ENCODE results near the gene FHIT. TPM values are rescaled to one million over a fixed set of nuclear protein-coding genes. Genes with fewer than 3 reads are reported as not detected.
A peak's percentile ranks its signal among the peaks of the same experiment; 100 is the strongest.

Gene FHIT
- total RNA-seq, 1 experiment from 2014 or later, result 0.10 TPM

DNA sequence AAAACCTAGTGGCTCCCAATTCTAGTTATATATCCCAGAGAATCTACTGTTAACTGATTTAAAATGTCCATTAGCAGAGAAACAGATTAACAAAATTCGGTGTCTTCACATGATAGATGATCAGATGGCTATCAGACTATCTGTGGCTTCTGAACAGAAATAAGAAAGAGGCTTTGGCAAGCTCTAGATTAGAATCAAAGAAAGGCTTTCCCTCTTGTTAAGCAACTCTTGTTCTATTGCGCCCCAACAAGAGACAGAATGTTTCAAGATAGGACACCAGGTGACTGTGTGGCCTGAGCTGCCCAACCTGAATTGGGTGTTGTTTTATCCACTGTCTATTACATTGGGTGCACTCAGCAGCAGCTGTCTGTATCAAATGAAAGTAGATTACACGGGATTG lies 483.7 kb downstream of the FHIT start:
- no peak for DNase-seq (ENCODE audit: low spot score)

DNA sequence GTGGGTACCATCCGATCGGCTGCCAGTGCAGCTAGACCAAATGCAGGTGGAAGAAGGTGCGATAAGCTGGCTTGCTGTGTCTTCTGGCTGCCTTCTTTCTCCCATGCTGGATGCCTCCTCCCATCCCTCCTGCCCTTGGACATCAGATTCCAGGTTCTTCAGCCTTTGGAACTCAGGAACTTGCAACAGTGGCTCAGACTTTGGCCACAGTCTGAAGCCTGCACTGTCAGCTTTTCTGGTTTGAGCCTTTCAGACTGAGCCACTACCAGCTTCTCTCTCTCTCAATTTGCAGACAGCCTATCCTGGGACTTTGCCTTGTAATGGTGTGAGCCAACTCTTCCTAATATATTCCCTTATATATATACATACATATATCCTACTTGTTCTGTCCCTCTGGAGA lies 485.5 kb downstream of the FHIT start:
- DNase-seq (ENCODE audit: low spot score), result no peak

DNA sequence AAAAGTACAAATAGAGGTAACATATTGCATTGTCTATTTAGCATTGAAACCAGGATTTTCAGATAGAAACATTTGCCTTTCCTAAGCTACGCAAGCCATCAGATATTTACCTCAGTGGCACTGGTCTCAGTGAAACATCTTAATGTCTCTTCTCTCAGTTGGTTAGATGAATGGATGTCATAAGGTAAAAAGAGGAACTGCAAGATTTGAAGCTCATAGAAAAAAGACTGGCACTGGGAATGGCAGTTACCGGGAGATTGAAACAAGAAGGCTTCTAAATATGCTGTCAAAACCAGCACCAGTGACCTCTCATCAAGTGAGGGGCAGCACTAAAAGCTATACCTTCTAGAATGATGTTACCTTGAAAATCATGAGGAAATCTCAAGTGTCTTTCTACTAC lies 486.4 kb downstream of the FHIT start:
- DNase-seq (ENCODE audit: low spot score), result no peak

DNA sequence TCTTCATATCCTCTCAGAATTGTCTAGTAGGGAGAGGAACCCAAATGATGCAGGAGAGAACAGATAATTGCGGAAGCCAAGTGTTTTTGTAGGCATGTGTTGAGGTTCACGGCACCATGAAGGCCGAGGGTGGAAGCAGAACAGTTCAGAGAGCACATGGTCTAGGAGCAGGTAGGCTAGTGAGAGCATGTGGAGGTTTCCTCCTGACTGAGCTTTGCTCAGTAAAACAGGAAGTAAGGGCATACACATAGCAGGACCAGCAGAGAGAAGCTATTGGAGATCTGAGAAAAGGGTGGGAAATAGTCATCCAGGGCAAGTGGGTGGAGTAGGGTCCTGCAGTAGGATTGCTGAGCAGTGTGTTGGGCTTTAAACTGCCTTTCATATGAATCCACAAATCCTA lies 491.1 kb downstream of the FHIT start:
- no peak for DNase-seq (ENCODE audit: low spot score)

- DNase-seq (ENCODE audit: low spot score), result no peak
Measured at GRCh38 chr3:60759439-60759838, 491.8 kb downstream of the FHIT start.

DNA sequence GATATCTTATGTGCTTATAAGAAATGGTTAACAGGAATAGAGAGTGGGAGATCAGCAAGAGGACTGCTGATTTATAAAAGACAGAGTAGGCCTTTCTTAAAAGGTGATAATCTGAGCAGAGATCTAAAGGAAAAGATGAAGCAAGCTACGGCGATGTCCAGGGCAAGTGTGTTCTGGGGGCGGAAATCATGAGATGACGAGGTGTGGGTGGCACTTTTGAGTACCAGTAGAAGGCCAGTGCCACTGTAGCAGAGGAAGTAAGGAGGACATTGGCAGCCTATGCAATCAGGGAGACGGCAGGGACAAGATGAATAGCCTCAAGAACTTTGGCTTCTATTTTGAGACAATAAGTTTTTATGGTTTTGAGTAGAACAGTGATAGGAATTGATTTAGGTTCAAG lies 492.4 kb downstream of the FHIT start:
- no peak for DNase-seq (ENCODE audit: low spot score)

GRCh38 chr3:60758171-60758570 lies 493.1 kb downstream of the FHIT start:
- DNase-seq (ENCODE audit: low spot score), result no peak

- no peak for DNase-seq (ENCODE audit: low spot score)
Measured at GRCh38 chr3:60757724-60758123, 493.5 kb downstream of the FHIT start.

DNA sequence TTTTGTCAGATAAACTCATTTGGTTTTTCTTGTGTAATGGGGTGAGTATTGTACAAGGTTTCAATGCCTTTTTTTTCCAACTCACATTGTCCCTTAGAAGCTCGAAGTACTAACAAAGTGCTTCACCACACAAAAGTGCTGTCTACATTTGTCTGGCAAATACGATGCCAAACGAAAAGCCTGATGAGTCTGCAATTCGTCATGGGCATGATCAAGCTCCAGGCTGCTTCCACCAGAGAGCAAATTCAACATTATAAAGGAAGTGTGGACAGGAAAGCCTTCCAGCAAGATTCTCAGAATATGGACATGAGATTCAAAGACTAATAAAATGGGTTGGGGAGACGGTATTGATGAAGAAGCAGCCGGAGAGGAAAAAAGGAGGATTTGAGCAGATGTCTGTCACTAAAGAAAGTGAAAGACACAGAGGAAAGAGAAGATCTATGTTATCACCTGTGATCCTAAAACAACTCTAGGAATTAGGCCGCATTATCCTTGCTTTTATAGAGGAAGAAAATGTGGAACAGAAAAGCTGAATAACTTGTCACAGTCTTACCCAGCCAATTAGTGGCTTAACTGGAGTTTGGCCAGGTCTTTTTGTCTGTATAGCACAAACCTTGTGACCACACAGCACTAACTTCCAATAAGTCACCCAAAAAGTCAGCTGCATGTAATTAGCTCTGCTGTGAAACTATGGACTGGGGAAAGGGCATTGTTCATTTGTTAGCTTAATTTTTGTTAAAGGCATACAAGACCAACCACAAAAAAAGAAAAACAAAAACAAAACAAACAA lies 494.8 kb downstream of the FHIT start:
- DNase-seq (ENCODE audit: low spot score), result no peak

DNA sequence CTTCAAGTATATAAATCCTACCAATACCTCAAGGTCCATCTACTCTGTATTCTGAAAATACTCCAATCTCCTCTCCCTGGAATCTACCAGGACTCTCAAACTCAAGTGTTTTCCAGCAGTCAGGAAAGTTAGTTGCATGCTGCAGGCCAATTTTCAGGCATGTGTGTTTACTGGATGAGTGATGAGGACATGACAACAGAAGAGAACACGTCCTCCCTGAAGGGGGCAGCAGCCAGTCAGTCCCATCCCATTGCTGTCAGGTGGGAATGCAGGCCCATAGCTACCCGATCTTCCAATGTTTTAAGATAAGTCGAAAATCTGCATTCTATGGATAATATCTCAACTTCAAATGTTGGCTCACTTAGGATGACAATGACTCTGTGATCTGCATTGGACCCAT lies 496.2 kb downstream of the FHIT start:
- no peak for DNase-seq (ENCODE audit: low spot score)

- DNase-seq (ENCODE audit: low spot score), result no peak
Measured at GRCh38 chr3:60754617-60755016, 496.6 kb downstream of the FHIT start.

GRCh38 chr3:60752809-60753208 lies 498.4 kb downstream of the FHIT start:
- peak; percentile 10 for DNase-seq (ENCODE audit: low spot score)

DNA sequence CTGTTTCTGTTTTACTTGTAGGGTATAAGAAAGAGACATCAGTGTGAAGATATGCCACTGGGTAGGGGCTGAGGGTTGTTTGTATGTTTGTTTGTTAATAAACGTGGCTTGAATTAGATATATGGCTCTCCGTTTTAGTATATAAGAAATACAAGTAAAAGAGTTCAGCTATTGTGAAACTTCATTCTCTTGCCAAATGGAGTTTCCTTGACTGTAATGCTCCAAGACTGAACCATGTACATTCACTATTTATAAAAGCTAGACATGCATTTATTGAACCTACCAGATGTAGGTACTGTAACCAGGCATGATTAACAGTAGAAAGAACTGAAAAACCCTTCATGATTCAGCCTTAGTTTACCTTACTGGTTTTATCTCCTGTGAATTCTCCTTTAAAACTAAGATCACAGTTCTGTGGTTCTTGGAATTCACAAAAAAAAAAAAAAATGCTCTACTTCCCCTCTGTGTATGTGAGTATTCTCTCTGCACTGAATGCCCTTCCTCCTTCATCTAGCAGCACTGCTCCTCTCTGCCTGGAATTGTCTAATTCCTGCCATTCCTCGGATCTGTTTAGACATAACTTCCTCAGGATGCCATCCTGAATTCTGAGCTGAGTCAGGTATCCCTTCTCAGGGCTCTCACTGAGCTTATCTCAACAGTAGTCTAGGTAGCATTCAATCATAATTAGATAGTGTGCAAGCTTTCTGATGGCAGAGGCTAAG lies 504.4 kb downstream of the FHIT start:
- no peak for DNase-seq (ENCODE audit: low spot score)

DNA sequence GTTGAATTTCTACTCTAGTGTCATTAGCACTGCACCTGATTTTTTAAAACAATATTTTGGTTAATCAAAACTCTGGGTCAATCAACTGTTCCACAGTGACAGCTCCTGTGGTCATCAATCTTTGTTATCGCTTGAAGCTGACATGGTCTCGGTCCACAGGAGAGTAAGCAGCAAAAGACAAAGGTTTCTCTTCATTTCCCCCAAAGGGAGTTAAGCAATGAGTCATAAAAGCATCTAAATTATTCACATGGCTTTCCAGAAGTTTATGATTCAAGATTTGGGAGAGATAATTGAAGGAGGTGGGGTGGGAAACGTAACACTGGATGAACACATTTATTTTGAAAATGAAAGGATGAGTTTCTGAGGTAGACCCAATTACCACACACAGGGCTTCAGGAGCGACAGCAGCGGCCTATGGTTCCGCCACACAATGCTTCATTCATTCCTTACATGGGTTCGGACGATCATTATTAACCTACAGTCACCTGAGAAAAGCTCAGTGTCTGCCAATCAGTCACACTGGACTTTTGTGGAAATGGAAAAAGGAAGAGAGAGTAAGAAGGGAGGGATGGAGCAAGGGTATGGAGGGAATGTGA lies 505.1 kb downstream of the FHIT start:
- peak; percentile 58 for DNase-seq (ENCODE audit: low spot score)

DNA sequence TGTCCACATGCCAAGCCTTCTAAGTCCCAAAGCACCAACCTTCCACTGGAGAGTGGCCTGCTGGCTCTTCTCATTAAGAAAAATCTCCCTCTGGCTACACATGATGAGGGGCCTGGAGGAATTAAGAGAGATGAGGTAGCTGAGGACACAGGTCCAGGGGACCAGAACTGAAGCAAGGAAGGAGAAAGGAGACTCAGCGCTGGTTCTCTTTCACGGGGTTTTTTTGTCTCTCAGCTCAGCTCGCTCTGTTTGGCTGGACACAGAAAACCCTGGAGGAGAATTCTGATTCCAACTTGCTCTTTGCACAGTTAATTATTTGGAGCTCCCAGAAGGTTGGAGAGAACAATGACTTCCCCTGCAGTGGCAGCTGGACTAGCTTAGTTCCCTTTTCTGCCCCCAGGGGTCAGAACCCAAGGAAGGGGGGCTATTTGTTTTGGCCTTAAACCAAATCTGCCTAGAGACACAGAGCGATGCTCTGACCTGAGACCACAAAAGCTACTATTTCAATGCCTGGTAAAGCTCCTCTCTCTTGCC lies 507.6 kb downstream of the FHIT start:
- no peak for DNase-seq (ENCODE audit: low spot score)

DNA sequence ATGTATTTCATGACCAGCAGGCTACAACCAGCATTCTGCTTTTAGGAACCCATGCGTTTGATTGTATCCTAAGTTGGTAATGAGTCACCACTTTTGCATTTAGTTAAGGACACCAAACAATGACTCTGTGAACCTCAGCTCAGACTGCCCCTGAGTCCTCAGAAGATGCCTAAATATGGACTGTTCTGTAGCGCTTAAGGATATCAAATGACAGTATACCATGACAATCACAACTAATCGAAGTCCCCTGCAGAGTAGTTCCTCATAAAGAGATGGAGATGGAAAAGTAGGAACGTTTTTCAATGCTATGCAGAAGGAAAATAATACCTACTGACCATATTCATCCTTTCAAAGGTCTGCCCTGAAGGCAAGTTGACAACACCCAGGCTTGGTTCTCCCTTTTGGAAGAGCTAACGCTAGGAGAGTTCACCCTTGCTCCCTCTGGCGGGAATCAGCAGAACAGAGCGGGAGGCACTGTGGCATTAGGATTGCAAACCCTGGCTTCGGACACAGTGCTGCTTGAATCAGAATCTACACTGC lies 508.6 kb downstream of the FHIT start:
- DNase-seq (ENCODE audit: low spot score), result peak; percentile 48

DNA sequence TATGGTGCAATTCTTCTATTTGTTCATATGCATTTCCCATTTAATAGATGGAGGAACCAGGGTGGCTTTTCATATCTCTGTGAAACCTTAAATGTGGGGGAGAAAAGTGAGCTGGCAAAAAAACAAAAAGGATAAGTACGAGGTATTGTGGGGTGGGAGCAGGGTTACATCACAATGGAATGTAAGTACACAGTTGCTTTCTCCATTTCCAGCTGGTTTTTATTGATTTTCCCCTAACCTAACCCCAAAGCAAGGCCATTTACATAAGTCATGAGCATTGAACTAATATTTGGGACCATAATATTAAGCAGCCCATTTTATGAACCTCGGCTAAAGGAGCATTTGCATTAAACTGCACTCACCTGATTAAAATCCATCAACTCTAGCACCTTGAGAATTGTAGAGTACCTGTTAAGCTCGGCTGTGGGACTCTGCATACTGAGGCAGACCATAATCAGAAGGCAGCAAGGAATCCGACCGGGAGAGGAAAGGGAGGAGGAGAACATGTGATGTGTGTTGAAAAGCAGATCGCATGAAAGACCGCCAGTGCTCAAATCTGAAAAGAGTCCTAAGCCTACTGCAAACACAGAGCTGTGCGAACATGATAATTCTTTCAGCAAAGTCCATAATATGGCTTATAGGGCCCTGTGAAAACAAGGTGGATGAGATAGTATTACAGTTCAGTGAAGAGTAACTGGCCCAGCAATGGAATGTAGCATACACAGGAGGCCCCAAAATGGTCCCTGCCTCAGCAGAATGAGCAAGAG lies 513.4 kb downstream of the FHIT start:
- DNase-seq (ENCODE audit: low spot score), result no peak

DNA sequence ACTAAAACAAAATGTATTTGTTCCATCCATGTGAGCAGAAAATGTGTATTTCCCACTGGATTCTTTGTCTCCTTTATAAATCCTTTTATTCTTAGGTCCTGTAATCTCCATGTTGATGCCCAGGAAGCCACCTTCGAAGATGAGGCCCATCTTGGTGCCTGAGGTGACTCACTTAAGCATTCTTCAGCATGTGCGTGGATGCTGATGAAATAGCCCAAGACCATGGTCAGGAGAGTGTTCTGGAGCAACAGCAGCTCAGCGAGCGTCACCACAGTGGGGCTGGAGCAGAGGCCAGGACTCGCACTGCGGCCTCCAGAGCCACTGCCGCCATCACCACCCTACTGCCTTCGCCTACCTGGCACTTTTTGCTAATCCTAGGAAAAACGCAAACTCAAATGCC lies 520.9 kb downstream of the FHIT start:
- no peak for DNase-seq (ENCODE audit: low spot score)

DNA sequence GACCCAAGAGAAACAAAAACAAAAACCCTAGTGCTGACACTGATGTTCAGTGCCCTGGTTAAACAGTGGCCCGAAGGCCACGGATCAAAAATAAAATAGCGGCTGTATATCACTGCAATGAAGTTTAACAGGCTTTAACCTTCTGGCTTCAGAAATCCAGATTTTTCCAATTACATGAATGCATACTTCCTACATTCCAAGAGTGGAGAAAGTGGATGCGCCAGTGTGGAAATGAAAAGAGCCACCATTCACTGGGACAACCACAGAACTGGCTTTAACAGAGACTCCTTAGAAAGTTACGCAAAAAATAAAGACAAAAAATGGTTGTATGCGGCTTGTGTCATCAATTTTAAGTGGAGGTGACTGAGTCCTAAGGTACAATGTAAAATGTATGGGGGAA lies 522.2 kb downstream of the FHIT start:
- DNase-seq (ENCODE audit: low spot score), result no peak

GRCh38 chr3:60728006-60728405 lies 523.2 kb downstream of the FHIT start:
- no peak for DNase-seq (ENCODE audit: low spot score)

DNA sequence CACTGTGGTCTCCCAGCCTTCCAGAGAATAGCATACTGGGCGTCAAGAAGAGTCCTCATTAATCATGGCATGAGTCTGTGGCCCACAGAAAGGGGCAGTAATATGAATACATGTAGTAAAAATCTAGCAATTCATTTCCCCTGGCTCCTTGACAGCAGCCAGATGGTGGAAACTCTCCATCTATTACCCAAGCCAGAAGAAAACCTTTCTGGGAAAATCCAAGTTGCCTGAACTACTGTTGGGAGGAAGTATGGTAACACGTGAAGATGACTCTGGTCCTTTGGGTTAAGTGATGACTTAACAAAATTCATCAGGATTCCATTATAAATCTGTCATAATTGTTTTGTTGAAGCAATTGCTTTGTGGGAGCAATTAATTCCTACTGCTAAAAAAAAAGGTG lies 530.5 kb downstream of the FHIT start:
- no peak for DNase-seq (ENCODE audit: low spot score)

GRCh38 chr3:60716573-60716972 lies 534.7 kb downstream of the FHIT start:
- no peak for DNase-seq (ENCODE audit: low spot score)

Data from A172 (cell line).